HCT116 (cell line): ENCODE results near the gene TPRG1L. TPM values are rescaled to one million over a fixed set of nuclear protein-coding genes. Genes with fewer than 3 reads are reported as not detected.
A peak's percentile ranks its signal among the peaks of the same experiment; 100 is the strongest.
"Not testable (repeated sequence)": the region's sequence is repeated elsewhere in the genome, so short reads cannot be mapped to it uniquely, and the experiment has no call there.

Experiments used
- ATAC-seq: fragments of 200-7000 bp; cut with Tn5 transposase; 2 replicates; pipeline ENCODE4 v1.9.1; 2020; ENCODE audit warnings: mild to moderate bottlenecking, moderate library complexity
- Bru-seq: library from RNA; stranded (reverse); fragments of 400-500 nt; gene quantifications from one replicate; lab custom pipeline; 2021; lab: Mats Ljungman, UMichigan
- BruChase-seq, 2 experiments: library from RNA; stranded (reverse); fragments of 400-500 nt; gene quantifications; one replicate each; lab custom pipeline; 2021; lab: Mats Ljungman, UMichigan
- BruUV-seq: library from RNA; stranded (reverse); fragments of 400-500 nt; replicated peaks from 2 replicates; lab custom pipeline; 2021; lab: Mats Ljungman, UMichigan
- CTCF ChIA-PET: fragments of 300-600 bp; sonication (Branson Sonifier 250); formaldehyde crosslinking; loops from one replicate; lab custom pipeline; 2021; ENCODE audit warnings: antibody characterized with exemption; lab: Charles Lee
- POLR2A ChIA-PET: fragments of 300-600, 350-600 bp; sonication (Branson Sonifier 250); formaldehyde crosslinking; loops from one replicate; lab custom pipeline; 2021; ENCODE audit warnings: antibody characterized with exemption; lab: Charles Lee
- RAD21 ChIA-PET, 2 experiments: fragments of 300-600 bp; sonication (Branson Sonifier 250); formaldehyde crosslinking; loops; one replicate each; lab custom pipeline; 2023; ENCODE audit warnings: low total read pairs in 2 of 2; ENCODE audit not compliant: uncharacterized antibody in 2 of 2, unreplicated experiment in 2 of 2, low non-redundant PET in 1 of 2; lab: Charles Lee
- DNase-seq: peaks from one replicate; pipeline ENCODE4 v3.0.0-alpha.2; 2010; ENCODE audit warnings: low read depth, low spot score
- H2AFZ ChIP-seq: fragments of 200-600 bp; shearing (Covaris generic), sonication (generic); 2 replicates; pipeline ENCODE4 v1.6.1; 2017; ENCODE audit warnings: low read depth, mixed run types, mixed read lengths, antibody characterized with exemption, low read length; ENCODE audit not compliant: poor library complexity, severe bottlenecking
- H3K27ac ChIP-seq: 2 replicates; pipeline ENCODE4 v1.5.1; 2012; ENCODE audit warnings: low read depth, low read length
- H3K27me3 ChIP-seq: fragments of 200-600 bp; sonication (generic); 2 replicates; pipeline ENCODE4 v1.6.1; 2016; ENCODE audit warnings: mixed run types, low read length, mixed read lengths; ENCODE audit not compliant: insufficient read depth
- H3K36me3 ChIP-seq, 2 experiments: fragments of 200-500 bp in 1 of 2; fragments of 200-600 bp in 1 of 2; sonication (Bioruptor generic) in 1 of 2; sonication (generic) in 1 of 2; 2 replicates each; pipeline versions ENCODE4 v1.5.1 to v1.6.1; 2014 to 2016; ENCODE audit warnings: low read length in 2 of 2, inconsistent platforms in 1 of 2, mixed read lengths in 1 of 2, mixed run types in 1 of 2; ENCODE audit not compliant: insufficient read depth in 2 of 2, control insufficient read depth in 1 of 2
- H3K4me1 ChIP-seq, 2 experiments: fragments of 200-600 bp in 1 of 2; sonication (generic) in 1 of 2; 2 replicates each; pipeline versions ENCODE4 v1.5.1 to v1.6.1; 2012 to 2017; ENCODE audit warnings: low read length in 2 of 2, inconsistent platforms in 1 of 2, mild to moderate bottlenecking in 1 of 2, mixed read lengths in 1 of 2, mixed run types in 1 of 2, moderate library complexity in 1 of 2; ENCODE audit not compliant: insufficient read depth in 2 of 2, control insufficient read depth in 1 of 2
- H3K4me2 ChIP-seq: fragments of 200-600 bp; sonication (generic); 2 replicates; pipeline ENCODE4 v1.6.1; 2017; ENCODE audit warnings: mixed run types, low read length, mixed read lengths
- H3K4me3 ChIP-seq, 2 experiments: fragments of 200-600 bp in 1 of 2; sonication (generic) in 1 of 2; replicated peaks in 1 of 2; 2 replicates each; pipeline ENCODE4 v1.5.1; 2011 to 2016; ENCODE audit warnings: low read length in 2 of 2, control low read depth in 1 of 2, low read depth in 1 of 2, mild to moderate bottlenecking in 1 of 2, mixed read lengths in 1 of 2, mixed run types in 1 of 2
- H3K79me2 ChIP-seq: fragments of 200-600 bp; sonication (generic); 2 replicates; pipeline ENCODE4 v1.6.1; 2017; ENCODE audit warnings: mild to moderate bottlenecking, mixed run types, low read length, moderate library complexity, mixed read lengths; ENCODE audit not compliant: insufficient read depth
- H3K9ac ChIP-seq: fragments of 200-600 bp; sonication (generic); 2 replicates; pipeline ENCODE4 v1.6.1; 2016; ENCODE audit warnings: low read length, mixed read lengths
- H3K9me2 ChIP-seq: fragments of 200-600 bp; sonication (generic), shearing (Covaris generic); 2 replicates; pipeline ENCODE4 v1.6.1; 2017; ENCODE audit warnings: mixed run types, mild to moderate bottlenecking, moderate library complexity; ENCODE audit not compliant: insufficient read depth
- H3K9me3 ChIP-seq, 2 experiments: fragments of 200-500 bp in 1 of 2; fragments of 200-600 bp in 1 of 2; sonication (Bioruptor generic) in 1 of 2; sonication (generic) in 1 of 2; 2 replicates each; pipeline ENCODE4 v1.6.1; 2014 to 2017; ENCODE audit warnings: low read length in 2 of 2, mixed read lengths in 2 of 2, inconsistent platforms in 1 of 2, low read depth in 1 of 2, mild to moderate bottlenecking in 1 of 2, mixed run types in 1 of 2, moderate library complexity in 1 of 2; ENCODE audit not compliant: control insufficient read depth in 1 of 2, insufficient read depth in 1 of 2
- H4K20me1 ChIP-seq: fragments of 200-600 bp; sonication (generic), shearing (Covaris generic); 2 replicates; pipeline ENCODE4 v1.6.1; 2017; ENCODE audit warnings: mixed run types, mild to moderate bottlenecking, moderate library complexity; ENCODE audit not compliant: insufficient read depth
- ATF3 ChIP-seq: IDR thresholded peaks from 2 replicates; pipeline ENCODE4 v1.6.1; 2012
- MAX ChIP-seq: IDR thresholded peaks from 2 replicates; pipeline ENCODE4 v1.6.1; 2012
- POLR2AphosphoS5 ChIP-seq: IDR thresholded peaks from 2 replicates; pipeline ENCODE4 v1.6.1; 2011; ENCODE audit warnings: mild to moderate bottlenecking, low read depth, low read length, moderate library complexity
- SIN3A ChIP-seq: IDR thresholded peaks from 2 replicates; pipeline ENCODE4 v1.6.1; 2012; ENCODE audit warnings: low read depth
- SP1 ChIP-seq: IDR thresholded peaks from 2 replicates; pipeline ENCODE4 v1.6.1; 2012; ENCODE audit warnings: low read depth
- YY1 ChIP-seq: IDR thresholded peaks from 2 replicates; pipeline ENCODE4 v1.6.1; 2011; ENCODE audit warnings: low read length, low read depth, moderate library complexity, mild to moderate bottlenecking; ENCODE audit not compliant: insufficient replicate concordance; ENCODE audit errors: extremely low read depth
- intact Hi-C: fragments of 100-400 bp; cut with micrococcal nuclease; formaldehyde crosslinking; loops from 2 replicates; pipeline ENCODE4 v1.10.0; 2022
- long read RNA-seq: library from polyadenylated mRNA; unstranded; transcript quantifications from one replicate; pipeline ENCODE4 v2.0.0, GENCODE V29; 2021; ENCODE audit not compliant: unreplicated experiment
- polyA plus RNA-seq: library from polyadenylated mRNA; unstranded; fragments of >200 nt; gene quantifications from 2 replicates; pipeline ENCODE4 v1.2.1, GENCODE V29; 2012; ENCODE audit warnings: missing spikeins
- total RNA-seq: library from RNA; stranded (reverse); gene quantifications from one replicate; pipeline ENCODE4 v1.2.1, GENCODE V29; 2021; ENCODE audit not compliant: unreplicated experiment

TPRG1L gene
- total RNA-seq (25.6 TPM), Bru-seq, nascent RNA (percentile 59 among the genes with signal in this experiment), BruChase-seq, experiment 1, labeled RNA remaining after a 6-hour chase (percentile 88 among the genes with signal in this experiment), BruChase-seq, experiment 2, labeled RNA remaining after a 2-hour chase (percentile 85 among the genes with signal in this experiment)
- 17.6 and 18.6 TPM in 2 replicates for polyA plus RNA-seq
- long read RNA-seq, transcript TPRG1L-202 (5 exons, 2,414 nt), result major isoform, 72 of 81 reads
- long read RNA-seq, partial matches to known transcripts, result 5 of 81 reads
- long read RNA-seq, other reads (novel, unspliced or antisense), result 4 of 81 reads

GRCh38 chr1:3624200-3625136 is at the start of gene TPRG1L:
TSS of gene TPRG1L (plus strand) at chr1:3625015. CDS start at chr1:3625073, 58 bp downstream.
- Histone ChIP-seq H3K4me3 (peak within 1 kb of the TSS; percentile 87 to 96), H3K9me2 (no peaks in the 10 kb centered on the region), H4K20me1 (no peaks in the 10 kb centered on the region), H3K4me2 (peak within 1 kb of the TSS; percentile 95), H3K4me1 (peaks cover 6 to 27% of the 10 kb centered on the region in 2 experiments; a peak in 2 of 4 replicates), H3K79me2 (no peaks in the 10 kb centered on the region), H3K27ac (peak within 1 kb of the TSS; percentile 41; the same call in 1 of the 2 replicates), H3K9me3 (no peaks in the 10 kb centered on the region), H3K36me3 (0 out of 4 replicates have a peak, but pooled peaks cover 0 to 2% of the 10 kb centered on the region in 2 experiments), H3K27me3 (no peaks in the 10 kb centered on the region), H2AFZ (no peak within 1 kb of the TSS), H3K9ac (peak within 1 kb of the TSS; percentile 68)
- ATAC-seq, result peak; percentile 93
- RAD21 ChIA-PET, result no interaction called here
- POLR2A ChIA-PET, result no interaction called here
- TF ChIP-seq MAX (peak; percentile 86), SIN3A (peak; percentile 17; the same call in 1 of the 2 replicates), ATF3 (no peak), POLR2AphosphoS5 (peak; percentile 42; the same call in 1 of the 2 replicates), SP1 (peak; percentile 93), YY1 (peak; percentile 34)
- CTCF ChIA-PET, result interaction anchor here (1.0 kb wide), 1 partner anchor 171 kb away, joined by 5 read pairs; no protein-coding TSS in a partner anchor
- peak; percentile 82 for DNase-seq
- BruUV-seq, result no TSS peak
- intact Hi-C loops, result no loop called here

GRCh38 chr1:3575515-3575914 is 49.3 kb upstream of the TPRG1L start:
- H3K9ac ChIP-seq, H3K27me3 ChIP-seq, H2AFZ ChIP-seq, ATAC-seq, H3K36me3 ChIP-seq, H3K9me2 ChIP-seq, BruUV-seq, H3K27ac ChIP-seq, RAD21 ChIA-PET, H4K20me1 ChIP-seq, DNase-seq, H3K4me3 ChIP-seq, H3K9me3 ChIP-seq, POLR2A ChIA-PET, H3K79me2 ChIP-seq, H3K4me1 ChIP-seq, CTCF ChIA-PET, H3K4me2 ChIP-seq, intact Hi-C loops: not testable (repeated sequence)
